ENCODE results near the gene ITPRID2. TPM values are rescaled to one million over a fixed set of nuclear protein-coding genes. Genes with fewer than 3 reads are reported as not detected.

Gene ITPRID2
- total RNA-seq, 4 donors from 2014 or later, result 80.3 to 162 (median 97.6) TPM

GRCh38 chr2:181859803-181860202, 31.7 kb upstream of the ITPRID2 start:
- TF ChIP-seq CTCF (IDR thresholded peaks at IDR 0.05; ENCODE audit: low read depth), result no peak

- TF ChIP-seq CTCF (IDR thresholded peaks at IDR 0.05; ENCODE audit: low read depth), result no peak
Observed at GRCh38 chr2:181861379-181861778, 30.2 kb upstream of the ITPRID2 start.

GRCh38 chr2:181862583-181863281, 28.8 kb upstream of the ITPRID2 start:
- TF ChIP-seq CTCF (IDR thresholded peaks at IDR 0.05; ENCODE audit: low read depth), result no peak

- TF ChIP-seq CTCF (IDR thresholded peaks at IDR 0.05; ENCODE audit: low read depth), result no peak
Observed at GRCh38 chr2:181872178-181872577, 19.4 kb upstream of the ITPRID2 start.

- no peak for TF ChIP-seq CTCF (IDR thresholded peaks at IDR 0.05; ENCODE audit: low read depth)
Observed at GRCh38 chr2:181876614-181877063, 14.9 kb upstream of the ITPRID2 start.

GRCh38 chr2:181877181-181877664, 14.3 kb upstream of the ITPRID2 start:
- no peak for TF ChIP-seq CTCF (IDR thresholded peaks at IDR 0.05; ENCODE audit: low read depth)

- TF ChIP-seq CTCF (IDR thresholded peaks at IDR 0.05; ENCODE audit: low read depth), result no peak
Observed at GRCh38 chr2:181878448-181878847, 13.1 kb upstream of the ITPRID2 start.
